SK-N-SH (cell line): ENCODE results near the gene RMC1.

ENCODE experiments used
- CTCF ChIP-seq: fragments of 200-600 bp; sonication (generic); IDR thresholded peaks from 2 replicates; pipeline ENCODE4 v1.6.1; 2017; ENCODE audit warnings: antibody characterized with exemption, mild to moderate bottlenecking, moderate library complexity
- EZH2phosphoT487 ChIP-seq: fragments of 200-600 bp; sonication (generic); IDR thresholded peaks from 2 replicates; pipeline ENCODE4 v1.6.1; 2017; ENCODE audit warnings: low read depth, mixed run types, mild to moderate bottlenecking, antibody characterized with exemption, moderate library complexity, borderline replicate concordance
- GABPA ChIP-seq: IDR thresholded peaks from 2 replicates; pipeline ENCODE4 v1.4.0; 2012; ENCODE audit warnings: low read depth, mild to moderate bottlenecking
- RAD21 ChIP-seq: IDR thresholded peaks from 2 replicates; pipeline ENCODE4 v1.6.1; 2012; ENCODE audit warnings: mild to moderate bottlenecking, low read length
- SIN3A ChIP-seq: IDR thresholded peaks from 2 replicates; pipeline ENCODE4 v1.6.1; 2012; ENCODE audit warnings: low read depth, mild to moderate bottlenecking, low read length, moderate library complexity, borderline replicate concordance
- TAF1 ChIP-seq: IDR thresholded peaks from 2 replicates; pipeline ENCODE4 v1.6.1; 2012; ENCODE audit warnings: low read depth, mild to moderate bottlenecking, low read length, moderate library complexity, borderline replicate concordance

DNA sequence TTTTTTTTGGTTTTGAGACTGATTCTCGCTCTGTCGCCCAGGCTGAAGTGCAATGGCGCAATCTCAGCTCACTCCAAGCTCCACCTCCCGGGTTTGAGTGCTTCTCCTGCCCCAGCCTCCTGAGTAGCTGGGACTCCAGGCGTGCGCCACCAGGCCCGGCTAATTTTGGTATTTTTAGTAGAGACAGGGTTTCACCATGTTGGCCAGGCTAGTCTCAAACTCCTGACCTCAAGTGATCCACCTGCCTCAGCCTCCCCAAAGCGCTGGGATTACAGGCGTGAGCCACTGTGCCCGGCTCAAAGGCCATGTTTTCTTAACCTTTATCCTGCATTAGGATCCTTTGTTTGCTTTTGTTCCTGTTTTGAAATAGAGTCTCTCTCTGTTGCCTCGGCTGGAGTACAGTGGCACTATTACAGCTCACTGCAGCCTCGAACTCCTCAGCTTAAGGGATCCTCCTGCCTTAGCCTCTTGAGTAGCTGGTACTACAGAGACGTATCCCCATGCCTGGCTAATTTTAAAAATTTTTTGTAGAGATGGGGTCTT is 42.0 kb downstream of the RMC1 start:
- no peak for TF ChIP-seq CTCF
- TF ChIP-seq GABPA, result no peak
- no peak for TF ChIP-seq RAD21
- TF ChIP-seq TAF1, result no peak
- no peak for TF ChIP-seq EZH2phosphoT487
- no peak for TF ChIP-seq SIN3A
